ENCODE measurements around the gene ZNF410.

The ZNF410 gene

DNA sequence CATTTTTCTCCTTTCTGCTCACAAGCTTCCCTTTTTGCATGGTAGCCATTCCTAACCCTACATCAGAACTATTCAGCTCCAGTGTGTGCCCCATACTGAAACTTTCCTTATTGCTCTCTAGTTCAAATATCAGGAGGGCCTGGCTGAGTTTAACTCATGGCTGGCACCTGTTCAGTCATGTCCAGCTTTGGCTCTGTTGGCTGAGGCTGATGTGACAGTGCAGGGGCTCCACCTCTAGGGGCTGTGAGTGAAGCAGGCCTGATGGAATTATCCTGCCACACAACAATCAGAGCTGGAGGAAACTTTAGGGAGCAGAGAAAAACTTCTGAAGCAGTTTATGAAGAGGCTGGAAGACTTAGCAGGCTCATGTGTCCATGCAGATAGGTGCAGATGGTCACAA, 71.9 kb downstream of the ZNF410 start:
- H3K4me1 ChIP-seq (ENCODE audit: control insufficient read depth in 1 of 2, insufficient read depth in 2 of 2, low read length in 2 of 2): no peaks in the 10 kb centered on the region
- no peaks in the 10 kb centered on the region for H3K27me3 ChIP-seq (ENCODE audit: low read depth, low read length)
- H3K36me3 ChIP-seq (ENCODE audit: control insufficient read depth in 1 of 2, insufficient read depth in 2 of 2, low read length in 2 of 2): peaks cover 53 to 81% of the 10 kb centered on the region in 2 donors
- no peak overlapping the region for H3K4me3 ChIP-seq (ENCODE audit: low read depth in 1 of 2, low read length in 2 of 2)
- H3K9me3 ChIP-seq (ENCODE audit: control insufficient read depth in 1 of 2, low read length in 2 of 2): no peaks in the 10 kb centered on the region
- H3K27ac ChIP-seq (ENCODE audit: low read length): no peak overlapping the region

GRCh38 chr14:73961192-73961591, 74.5 kb downstream of the ZNF410 start:
- Histone ChIP-seq H3K27me3 (ENCODE audit: low read depth, low read length) (no peaks in the 10 kb centered on the region), H3K4me3 (ENCODE audit: low read depth in 1 of 2, low read length in 2 of 2) (no peak overlapping the region), H3K9me3 (ENCODE audit: control insufficient read depth in 1 of 2, low read length in 2 of 2) (no peaks in the 10 kb centered on the region), H3K36me3 (ENCODE audit: control insufficient read depth in 1 of 2, insufficient read depth in 2 of 2, low read length in 2 of 2) (peaks cover 42 to 70% of the 10 kb centered on the region in 2 donors), H3K4me1 (ENCODE audit: control insufficient read depth in 1 of 2, insufficient read depth in 2 of 2, low read length in 2 of 2) (no peaks in the 10 kb centered on the region), H3K27ac (ENCODE audit: low read length) (no peak overlapping the region)

- Histone ChIP-seq H3K4me1 (ENCODE audit: control insufficient read depth in 1 of 2, insufficient read depth in 2 of 2, low read length in 2 of 2) (no peaks in the 10 kb centered on the region), H3K27me3 (ENCODE audit: low read depth, low read length) (no peaks in the 10 kb centered on the region), H3K9me3 (ENCODE audit: control insufficient read depth in 1 of 2, low read length in 2 of 2) (no peaks in the 10 kb centered on the region), H3K36me3 (ENCODE audit: control insufficient read depth in 1 of 2, insufficient read depth in 2 of 2, low read length in 2 of 2) (peaks cover 42 to 62% of the 10 kb centered on the region in 2 donors), H3K4me3 (ENCODE audit: low read depth in 1 of 2, low read length in 2 of 2) (no peak overlapping the region), H3K27ac (ENCODE audit: low read length) (no peak overlapping the region)
These were observed 78.6 kb downstream of the ZNF410 start for GRCh38 chr14:73965216-73965615.

GRCh38 chr14:73968885-73969284, 82.2 kb downstream of the ZNF410 start:
- Histone ChIP-seq H3K27me3 (ENCODE audit: low read depth, low read length) (no peaks in the 10 kb centered on the region), H3K27ac (ENCODE audit: low read length) (no peak overlapping the region), H3K36me3 (ENCODE audit: control insufficient read depth in 1 of 2, insufficient read depth in 2 of 2, low read length in 2 of 2) (peaks cover 29 to 50% of the 10 kb centered on the region in 2 donors)

GRCh38 chr14:73973497-73973896, 86.8 kb downstream of the ZNF410 start:
- Histone ChIP-seq H3K4me3 (ENCODE audit: low read depth in 1 of 2, low read length in 2 of 2) (no peak overlapping the region), H3K9me3 (ENCODE audit: control insufficient read depth in 1 of 2, low read length in 2 of 2) (no peaks in the 10 kb centered on the region), H3K27me3 (ENCODE audit: low read depth, low read length) (no peaks in the 10 kb centered on the region), H3K36me3 (ENCODE audit: control insufficient read depth in 1 of 2, insufficient read depth in 2 of 2, low read length in 2 of 2) (peaks cover 27 to 53% of the 10 kb centered on the region in 2 donors), H3K4me1 (ENCODE audit: control insufficient read depth in 1 of 2, insufficient read depth in 2 of 2, low read length in 2 of 2) (no peaks in the 10 kb centered on the region), H3K27ac (ENCODE audit: low read length) (no peak overlapping the region)

More at GRCh38 chr14:73968885-73969284, 82.2 kb downstream of the ZNF410 start:
- Histone ChIP-seq H3K9me3 (ENCODE audit: control insufficient read depth in 1 of 2, low read length in 2 of 2) (no peaks in the 10 kb centered on the region), H3K4me3 (ENCODE audit: low read depth in 1 of 2, low read length in 2 of 2) (no peak overlapping the region), H3K4me1 (ENCODE audit: control insufficient read depth in 1 of 2, insufficient read depth in 2 of 2, low read length in 2 of 2) (no peaks in the 10 kb centered on the region)

DNA sequence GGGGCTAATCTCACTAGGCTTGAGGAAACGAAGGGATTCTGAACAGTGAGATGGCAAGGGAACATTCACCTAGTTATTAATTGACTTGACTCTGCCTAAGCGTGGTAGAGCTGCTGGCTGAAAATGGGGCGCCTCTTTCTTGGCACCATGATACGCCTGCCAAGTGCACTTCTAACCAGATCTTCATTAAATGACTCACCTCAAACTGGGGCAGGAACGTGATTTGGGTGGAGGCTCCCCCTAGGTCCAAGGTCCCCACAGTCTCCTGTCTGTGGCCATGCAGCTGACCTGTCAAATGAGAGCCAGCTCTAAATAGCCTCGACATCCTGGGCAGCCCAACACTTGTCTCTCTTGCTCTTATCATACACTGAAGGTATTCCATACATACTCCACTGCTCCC, 89.5 kb downstream of the ZNF410 start:
- Histone ChIP-seq H3K36me3 (ENCODE audit: control insufficient read depth in 1 of 2, insufficient read depth in 2 of 2, low read length in 2 of 2) (peaks cover 15 to 36% of the 10 kb centered on the region in 2 donors), H3K9me3 (ENCODE audit: control insufficient read depth in 1 of 2, low read length in 2 of 2) (no peaks in the 10 kb centered on the region), H3K27me3 (ENCODE audit: low read depth, low read length) (no peaks in the 10 kb centered on the region), H3K27ac (ENCODE audit: low read length) (no peak overlapping the region), H3K4me1 (ENCODE audit: control insufficient read depth in 1 of 2, insufficient read depth in 2 of 2, low read length in 2 of 2) (no peaks in the 10 kb centered on the region), H3K4me3 (ENCODE audit: low read depth in 1 of 2, low read length in 2 of 2) (no peak overlapping the region)

- no peak overlapping the region for H3K4me3 ChIP-seq (ENCODE audit: low read depth in 1 of 2, low read length in 2 of 2)
These were observed 91.2 kb downstream of the ZNF410 start for GRCh38 chr14:73977896-73978295.

More at GRCh38 chr14:73977896-73978295, 91.2 kb downstream of the ZNF410 start:
- H3K27ac ChIP-seq (ENCODE audit: low read length): no peak overlapping the region
- no peaks in the 10 kb centered on the region for H3K27me3 ChIP-seq (ENCODE audit: low read depth, low read length)
- no peaks in the 10 kb centered on the region for H3K4me1 ChIP-seq (ENCODE audit: control insufficient read depth in 1 of 2, insufficient read depth in 2 of 2, low read length in 2 of 2)
- H3K36me3 ChIP-seq (ENCODE audit: control insufficient read depth in 1 of 2, insufficient read depth in 2 of 2, low read length in 2 of 2): peaks cover 6 to 28% of the 10 kb centered on the region in 2 donors
- no peaks in the 10 kb centered on the region for H3K9me3 ChIP-seq (ENCODE audit: control insufficient read depth in 1 of 2, low read length in 2 of 2)

Measured in muscle layer of duodenum (tissue), 2 donors.